Measurements from ENCODE around the gene FOXD3. TPM values are rescaled to one million over a fixed set of nuclear protein-coding genes. Genes with fewer than 3 reads are reported as not detected.

The FOXD3 gene
- total and polyA plus RNA-seq, 3 donors from 2014 or later: 0.37 to 3.5 (median 0.69) TPM

DNA sequence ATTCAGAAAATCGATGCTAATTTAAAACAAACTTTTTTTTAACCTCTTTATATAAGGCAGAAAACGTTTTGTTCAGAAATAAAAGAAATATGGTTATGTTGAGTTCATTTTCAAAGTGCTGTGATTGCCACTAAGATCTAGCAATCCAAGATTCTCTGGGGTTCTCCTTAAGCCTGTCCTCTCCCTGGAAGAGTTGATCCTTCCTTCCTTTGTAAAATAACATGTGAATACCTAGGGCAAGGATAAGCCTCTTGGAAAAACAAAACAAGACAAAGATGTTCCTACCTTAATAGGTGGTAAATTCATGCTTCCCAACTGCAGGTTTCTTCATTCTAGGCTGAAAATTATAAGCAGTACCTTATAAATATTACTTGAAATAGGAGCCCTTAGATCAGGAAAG lies 18.0 kb upstream of the FOXD3 start:
- TF ChIP-seq, protein P1, sequence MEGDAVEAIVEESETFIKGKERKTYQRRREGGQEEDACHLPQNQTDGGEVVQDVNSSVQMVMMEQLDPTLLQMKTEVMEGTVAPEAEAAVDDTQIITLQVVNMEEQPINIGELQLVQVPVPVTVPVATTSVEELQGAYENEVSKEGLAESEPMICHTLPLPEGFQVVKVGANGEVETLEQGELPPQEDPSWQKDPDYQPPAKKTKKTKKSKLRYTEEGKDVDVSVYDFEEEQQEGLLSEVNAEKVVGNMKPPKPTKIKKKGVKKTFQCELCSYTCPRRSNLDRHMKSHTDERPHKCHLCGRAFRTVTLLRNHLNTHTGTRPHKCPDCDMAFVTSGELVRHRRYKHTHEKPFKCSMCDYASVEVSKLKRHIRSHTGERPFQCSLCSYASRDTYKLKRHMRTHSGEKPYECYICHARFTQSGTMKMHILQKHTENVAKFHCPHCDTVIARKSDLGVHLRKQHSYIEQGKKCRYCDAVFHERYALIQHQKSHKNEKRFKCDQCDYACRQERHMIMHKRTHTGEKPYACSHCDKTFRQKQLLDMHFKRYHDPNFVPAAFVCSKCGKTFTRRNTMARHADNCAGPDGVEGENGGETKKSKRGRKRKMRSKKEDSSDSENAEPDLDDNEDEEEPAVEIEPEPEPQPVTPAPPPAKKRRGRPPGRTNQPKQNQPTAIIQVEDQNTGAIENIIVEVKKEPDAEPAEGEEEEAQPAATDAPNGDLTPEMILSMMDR (IDR thresholded peaks at IDR 0.05): no peak
- no peak for TF ChIP-seq POLR2A (IDR thresholded peaks at IDR 0.05)
- H3K4me3 ChIP-seq: no peak overlapping the region
- WGBS, 2 donors: 40 to 50% methylated on average over 2 of the region's 2 CpGs
- H3K36me3 ChIP-seq (ENCODE audit: low read depth, missing control alignments): no peaks in the 10 kb centered on the region
- no peaks in the 10 kb centered on the region for H3K4me1 ChIP-seq
- H3K27ac ChIP-seq: no peak overlapping the region
- intact Hi-C loops (cut with DNase I; ENCODE audit: low total_unique reads): no loop called here
- no peaks in the 10 kb centered on the region for H3K9me3 ChIP-seq
- no peaks in the 10 kb centered on the region for H3K27me3 ChIP-seq
- no peak for DNase-seq

- Histone ChIP-seq H3K27ac (no peak overlapping the region), H3K9me3 (no peaks in the 10 kb centered on the region), H3K27me3 (no peaks in the 10 kb centered on the region), H3K4me1 (no peaks in the 10 kb centered on the region), H3K4me3 (no peak overlapping the region), H3K36me3 (ENCODE audit: low read depth, missing control alignments) (no peaks in the 10 kb centered on the region)
- intact Hi-C loops (cut with DNase I; ENCODE audit: low total_unique reads): no loop called here
- no peak for DNase-seq
- TF ChIP-seq POLR2A (IDR thresholded peaks at IDR 0.05): no peak
- TF ChIP-seq, protein P1 (IDR thresholded peaks at IDR 0.05): no peak
Measured at GRCh38 chr1:63305043-63305442, 17.3 kb upstream of the FOXD3 start.

- TF ChIP-seq, protein P1 (IDR thresholded peaks at IDR 0.05): no peak
- TF ChIP-seq POLR2A (IDR thresholded peaks at IDR 0.05): no peak
- Histone ChIP-seq H3K27ac (no peak overlapping the region), H3K4me1 (no peaks in the 10 kb centered on the region), H3K4me3 (no peak overlapping the region), H3K9me3 (no peaks in the 10 kb centered on the region), H3K27me3 (no peaks in the 10 kb centered on the region), H3K36me3 (ENCODE audit: low read depth, missing control alignments) (no peaks in the 10 kb centered on the region)
- DNase-seq: no peak
- WGBS, 2 donors: 59 to 78% methylated on average over 1 of the region's 1 CpG
- intact Hi-C loops (cut with DNase I; ENCODE audit: low total_unique reads): no loop called here
Measured at GRCh38 chr1:63307196-63307794, 15.1 kb upstream of the FOXD3 start.

DNA sequence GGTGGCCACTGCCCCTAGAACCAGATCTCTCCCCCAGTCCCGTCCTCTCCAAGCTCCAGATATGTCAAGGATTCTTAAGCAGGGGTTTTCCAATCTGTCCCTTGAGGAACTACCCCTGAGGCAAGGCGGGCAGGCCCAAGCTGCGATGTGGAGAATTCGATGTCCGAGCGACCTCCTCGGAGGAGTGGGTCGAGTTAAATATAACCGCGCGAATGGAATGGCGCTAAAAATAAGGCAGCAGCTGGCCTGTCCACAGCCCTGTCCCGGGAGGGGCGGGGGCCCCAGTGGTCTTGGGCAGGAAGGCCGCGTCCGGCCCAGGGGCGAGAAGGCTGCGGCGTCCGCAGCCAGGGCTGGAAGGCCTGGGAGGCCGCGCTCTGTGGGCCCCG lies 5.8 kb upstream of the FOXD3 start:
- Histone ChIP-seq H3K4me3 (peak overlapping the region; percentile 49 to 52), H3K27ac (peak overlapping the region in 1 of 2 donors; percentile 9), H3K27me3 (no peaks in the 10 kb centered on the region), H3K9me3 (no peaks in the 10 kb centered on the region), H3K4me1 (peaks cover 7% of the 10 kb centered on the region), H3K36me3 (ENCODE audit: low read depth, missing control alignments) (no peaks in the 10 kb centered on the region)
- intact Hi-C loops (cut with DNase I; ENCODE audit: low total_unique reads): no loop called here
- DNase-seq: no peak
- TF ChIP-seq, protein P1 (IDR thresholded peaks at IDR 0.05): no peak
- no peak for TF ChIP-seq POLR2A (IDR thresholded peaks at IDR 0.05)
- WGBS, 2 donors: 27 to 28% methylated on average over 2 to 24 of the region's 24 CpGs
